Mesothelial cell of epicardium (in vitro differentiated cells): ENCODE data around the gene PPP2R2B. TPM values are rescaled to one million over a fixed set of nuclear protein-coding genes. Genes with fewer than 3 reads are reported as not detected.

Experiments used
- DNase-seq, 2 experiments: peaks; one replicate each; pipeline ENCODE4 v3.0.0; 2021; ENCODE audit warnings: low spot score in 2 of 2; ENCODE audit not compliant: unreplicated experiment in 2 of 2
- H3K27ac Mint-ChIP-seq: 2 replicates; pipeline ENCODE4 v1.8.0; 2021; ENCODE audit warnings: mixed read lengths
- H3K27me3 Mint-ChIP-seq: 2 replicates; pipeline ENCODE4 v1.8.0; 2021; ENCODE audit warnings: low read depth, mixed read lengths
- H3K36me3 Mint-ChIP-seq: 2 replicates; pipeline ENCODE4 v1.8.0; 2021; ENCODE audit warnings: mixed read lengths
- H3K4me1 Mint-ChIP-seq: 2 replicates; pipeline ENCODE4 v1.8.0; 2021; ENCODE audit warnings: mixed read lengths
- H3K4me3 Mint-ChIP-seq: 2 replicates; pipeline ENCODE4 v1.8.0; 2021; ENCODE audit warnings: mild to moderate bottlenecking, moderate library complexity, mixed read lengths
- H3K9me3 Mint-ChIP-seq: 2 replicates; pipeline ENCODE4 v1.8.0; 2021; ENCODE audit warnings: mixed read lengths
- CTCF ChIP-seq: fragments of 200-600 bp; sonication (generic); IDR thresholded peaks from one replicate; pipeline ENCODE4 v1.5.0; 2021; ENCODE audit warnings: antibody characterized with exemption; ENCODE audit not compliant: unreplicated experiment
- total RNA-seq: library from RNA; stranded (reverse); gene quantifications from 3 replicates; pipeline ENCODE4 v1.2.1, GENCODE V29; 2021

Gene PPP2R2B
- total RNA-seq, 1 donor from 2014 or later: 18.2 TPM

GRCh38 chr5:146866263-146866662, 12.3 kb downstream of the PPP2R2B start:
- no peak overlapping the region for H3K27ac Mint-ChIP-seq
- H3K9me3 Mint-ChIP-seq: no peaks in the 10 kb centered on the region
- no peak overlapping the region for H3K4me3 Mint-ChIP-seq
- peaks cover 2% of the 10 kb centered on the region for H3K36me3 Mint-ChIP-seq
- H3K4me1 Mint-ChIP-seq: peaks cover 5% of the 10 kb centered on the region
- DNase-seq: no peak
- no peak for TF ChIP-seq CTCF
- H3K27me3 Mint-ChIP-seq: no peaks in the 10 kb centered on the region

GRCh38 chr5:146862641-146863040, 15.9 kb downstream of the PPP2R2B start:
- no peak for TF ChIP-seq CTCF
- Mint-ChIP-seq H3K27me3 (no peaks in the 10 kb centered on the region), H3K36me3 (peaks cover 2% of the 10 kb centered on the region), H3K9me3 (no peaks in the 10 kb centered on the region), H3K4me1 (peaks cover 16% of the 10 kb centered on the region), H3K27ac (no peak overlapping the region), H3K4me3 (no peak overlapping the region)
- DNase-seq: no peak

- Mint-ChIP-seq H3K27ac (peak overlapping the region; percentile 53), H3K9me3 (no peaks in the 10 kb centered on the region), H3K4me3 (no peak overlapping the region), H3K27me3 (no peaks in the 10 kb centered on the region), H3K4me1 (peaks cover 19% of the 10 kb centered on the region), H3K36me3 (peaks cover 2% of the 10 kb centered on the region)
- TF ChIP-seq CTCF: no peak
- no peak for DNase-seq
Observed at GRCh38 chr5:146860213-146860893, 18.2 kb downstream of the PPP2R2B start.

- Mint-ChIP-seq H3K27ac (no peak overlapping the region), H3K36me3 (no peaks in the 10 kb centered on the region), H3K4me1 (peaks cover 22% of the 10 kb centered on the region), H3K27me3 (no peaks in the 10 kb centered on the region), H3K9me3 (no peaks in the 10 kb centered on the region), H3K4me3 (no peak overlapping the region)
- DNase-seq: no peak
- no peak for TF ChIP-seq CTCF
Observed at GRCh38 chr5:146852089-146852488, 26.5 kb downstream of the PPP2R2B start.

GRCh38 chr5:146851133-146851532, 27.4 kb downstream of the PPP2R2B start:
- Mint-ChIP-seq H3K27me3 (no peaks in the 10 kb centered on the region), H3K4me1 (peaks cover 26% of the 10 kb centered on the region), H3K4me3 (no peak overlapping the region), H3K9me3 (no peaks in the 10 kb centered on the region), H3K27ac (no peak overlapping the region), H3K36me3 (no peaks in the 10 kb centered on the region)
- no peak for TF ChIP-seq CTCF
- no peak for DNase-seq
